ENCODE measurements around the gene PEX3.

- TF ChIP-seq EZH2 (IDR thresholded peaks at IDR 0.05; ENCODE audit: low read depth, unreplicated experiment) (no peak), CTCF (conservative IDR thresholded peaks at IDR 0.05; ENCODE audit: low read depth in 2 of 2) (no peak), JUNB (IDR thresholded peaks at IDR 0.05; ENCODE audit: unreplicated experiment) (no peak), NANOG (IDR thresholded peaks at IDR 0.05; ENCODE audit: borderline replicate concordance) (no peak), ETS1 (IDR thresholded peaks at IDR 0.05) (no peak)
Observed at GRCh38 chr6:143539106-143539505, 88.5 kb downstream of the PEX3 start.
